HEK293 (cell line): ENCODE measurements around the gene ADAMTS4.

Source experiments
- IKZF3 ChIP-seq: fragments of 450-650 bp; IDR thresholded peaks from 2 replicates; pipeline ENCODE4 v1.5.0; 2018; ENCODE audit warnings: missing biosample characterization, mild to moderate bottlenecking, missing genetic modification characterization, moderate library complexity
- KLF1 ChIP-seq: fragments of 450-650 bp; formaldehyde crosslinking; IDR thresholded peaks from 2 replicates; pipeline ENCODE4 v1.5.1; 2016; ENCODE audit warnings: missing biosample characterization, missing genetic modification characterization
- KLF10 ChIP-seq: fragments of 450-650 bp; IDR thresholded peaks from 2 replicates; pipeline ENCODE4 v1.5.1; 2018; ENCODE audit warnings: missing biosample characterization, mild to moderate bottlenecking, missing genetic modification characterization
- MYNN ChIP-seq: fragments of 450-650 bp; formaldehyde crosslinking; IDR thresholded peaks from 2 replicates; pipeline ENCODE4 v1.5.1; 2016; ENCODE audit warnings: missing biosample characterization, missing genetic modification characterization, borderline replicate concordance
- PRDM1 ChIP-seq: fragments of 450-650 bp; formaldehyde crosslinking; IDR thresholded peaks from 2 replicates; pipeline ENCODE4; 2016; ENCODE audit warnings: missing biosample characterization, missing genetic modification characterization
- SCRT1 ChIP-seq: fragments of 450-650 bp; formaldehyde crosslinking; IDR thresholded peaks from 2 replicates; pipeline ENCODE4 v1.5.1; 2016; ENCODE audit warnings: missing biosample characterization, missing genetic modification characterization, borderline replicate concordance
- WT1 ChIP-seq: fragments of 450-650 bp; formaldehyde crosslinking; IDR thresholded peaks from 2 replicates; pipeline ENCODE4 v1.5.1; 2016; ENCODE audit warnings: missing biosample characterization, missing genetic modification characterization
- ZBTB10 ChIP-seq: fragments of 450-650 bp; formaldehyde crosslinking; IDR thresholded peaks from 2 replicates; pipeline ENCODE4 v1.5.1; 2016; ENCODE audit warnings: missing biosample characterization, missing genetic modification characterization
- ZBTB48 ChIP-seq: fragments of 450-650 bp; formaldehyde crosslinking; IDR thresholded peaks from 2 replicates; pipeline ENCODE4 v1.5.1; 2016; ENCODE audit warnings: missing biosample characterization, missing genetic modification characterization
- ZFP37 ChIP-seq: fragments of 450-650 bp; formaldehyde crosslinking; IDR thresholded peaks from 2 replicates; pipeline ENCODE4 v1.5.1; 2016; ENCODE audit warnings: missing biosample characterization, missing genetic modification characterization
- ZNF132 ChIP-seq: fragments of 450-650 bp; formaldehyde crosslinking; IDR thresholded peaks from 2 replicates; pipeline ENCODE4 v1.5.1; 2017; ENCODE audit warnings: missing biosample characterization, missing genetic modification characterization, borderline replicate concordance
- ZNF19 ChIP-seq: fragments of 450-650 bp; formaldehyde crosslinking; IDR thresholded peaks from 2 replicates; pipeline ENCODE4; 2016; ENCODE audit warnings: missing biosample characterization, missing genetic modification characterization, low read depth
- ZNF202 ChIP-seq: fragments of 450-650 bp; formaldehyde crosslinking; IDR thresholded peaks from 2 replicates; pipeline ENCODE4 v1.5.1; 2016; ENCODE audit warnings: missing biosample characterization, missing genetic modification characterization, borderline replicate concordance
- ZNF239 ChIP-seq: fragments of 450-650 bp; formaldehyde crosslinking; IDR thresholded peaks from 2 replicates; pipeline ENCODE4 v1.5.1; 2016; ENCODE audit warnings: missing biosample characterization, missing genetic modification characterization
- ZNF274 ChIP-seq, 2 experiments: fragments of 200-500 bp in 1 of 2; fragments of 450-650 bp in 1 of 2; sonication (Bioruptor generic) in 1 of 2; formaldehyde crosslinking in 1 of 2; IDR thresholded peaks; 2 replicates each; pipeline versions ENCODE4 v1.5.1 to v1.6.1; 2014 to 2016; ENCODE audit warnings: borderline replicate concordance in 1 of 2, inconsistent platforms in 1 of 2, low read length in 1 of 2, missing biosample characterization in 1 of 2, missing genetic modification characterization in 1 of 2
- ZNF302 ChIP-seq: fragments of 450-650 bp; formaldehyde crosslinking; IDR thresholded peaks from 2 replicates; pipeline ENCODE4 v1.5.1; 2016; ENCODE audit warnings: missing biosample characterization, missing genetic modification characterization, low read depth
- ZNF335 ChIP-seq: fragments of 450-650 bp; formaldehyde crosslinking; conservative IDR thresholded peaks from 2 replicates; pipeline ENCODE4 v1.5.1; 2016; ENCODE audit warnings: missing biosample characterization, missing genetic modification characterization
- ZNF560 ChIP-seq: fragments of 450-650 bp; formaldehyde crosslinking; IDR thresholded peaks from 2 replicates; pipeline ENCODE4 v1.5.1; 2017; ENCODE audit warnings: missing biosample characterization, missing genetic modification characterization, borderline replicate concordance
- ZNF600 ChIP-seq: fragments of 450-650 bp; formaldehyde crosslinking; IDR thresholded peaks from 2 replicates; pipeline ENCODE4 v1.5.1; 2016; ENCODE audit warnings: missing biosample characterization, missing genetic modification characterization
- ZNF654 ChIP-seq: fragments of 450-650 bp; formaldehyde crosslinking; IDR thresholded peaks from 2 replicates; pipeline ENCODE4 v1.5.1; 2016; ENCODE audit warnings: low read depth, missing biosample characterization, missing genetic modification characterization
- ZNF747 ChIP-seq: fragments of 450-650 bp; formaldehyde crosslinking; IDR thresholded peaks from 2 replicates; pipeline ENCODE4 v1.5.1; 2016; ENCODE audit warnings: missing biosample characterization, missing genetic modification characterization
- ZNF792 ChIP-seq: fragments of 450-650 bp; formaldehyde crosslinking; IDR thresholded peaks from 2 replicates; pipeline ENCODE4 v1.5.1; 2016; ENCODE audit warnings: missing biosample characterization, missing genetic modification characterization
- ZSCAN23 ChIP-seq: fragments of 450-650 bp; formaldehyde crosslinking; IDR thresholded peaks from 2 replicates; pipeline ENCODE4 v1.5.1; 2016; ENCODE audit warnings: missing biosample characterization, missing genetic modification characterization
- TF ChIP-seq, protein P1 (sequence below): fragments of 450-650 bp; formaldehyde crosslinking; optimal IDR thresholded peaks from 2 replicates; pipeline ENCODE3; 2016; ENCODE audit warnings: missing biosample characterization, mild to moderate bottlenecking, missing genetic modification characterization
- TF ChIP-seq, protein P2 (sequence below): fragments of 450-650 bp; formaldehyde crosslinking; IDR thresholded peaks from 2 replicates; pipeline ENCODE4 v1.5.1; 2017; ENCODE audit warnings: missing biosample characterization, missing genetic modification characterization
- TF ChIP-seq, protein P3 (sequence below): fragments of 450-650 bp; formaldehyde crosslinking; IDR thresholded peaks from 2 replicates; pipeline ENCODE4 v1.5.1; 2017; ENCODE audit warnings: missing biosample characterization, mild to moderate bottlenecking, missing genetic modification characterization, moderate library complexity
- TF ChIP-seq, protein P4 (sequence below): fragments of 450-650 bp; formaldehyde crosslinking; IDR thresholded peaks from 2 replicates; pipeline ENCODE4; 2016; ENCODE audit warnings: missing biosample characterization, missing genetic modification characterization
- TF ChIP-seq, protein P5 (sequence below): fragments of 450-650 bp; formaldehyde crosslinking; IDR thresholded peaks from 2 replicates; pipeline ENCODE4 v1.5.0; 2017; ENCODE audit warnings: missing biosample characterization, missing genetic modification characterization, borderline replicate concordance

The ADAMTS4 gene

GRCh38 chr1:161165742-161166668 lies 32.8 kb downstream of the ADAMTS4 start, which contains the start of gene PPOX (continued):
- TF ChIP-seq ZBTB10 (tag by site-specific recombination) (peak; percentile 74; the same call in 1 of the 2 replicates), ZNF654 (no peak), ZNF747 (tag by site-specific recombination) (no peak), ZNF792 (tag by site-specific recombination) (no peak), ZSCAN23 (0 out of 2 replicates have a peak, but pooled peaks have one; percentile 16), KLF10 (peak; percentile 75; the same call in 1 of the 2 replicates), IKZF3 (no peak), MYNN (tag by site-specific recombination) (no peak), ZFP37 (no peak; the same call in 1 of the 2 replicates), ZNF132 (tag by site-specific recombination) (no peak), ZNF600 (tag by site-specific recombination) (peak; percentile 94), ZNF274 (IDR thresholded peaks at IDR 0.05; ENCODE audit: low read length) (no peak), ZNF274 (tag by site-specific recombination; IDR thresholded peaks at IDR 0.05; ENCODE audit: borderline replicate concordance) (no peak), ZNF19 (no peak), ZNF560 (tag by site-specific recombination) (no peak), ZNF335 (peak; percentile 94), ZBTB48 (tag by site-specific recombination) (peak; percentile 44), ZNF239 (tag by site-specific recombination) (no peak), WT1 (peak; percentile 65), PRDM1 (tag by site-specific recombination) (no peak), KLF1 (tag by site-specific recombination) (peak; percentile 65), ZNF302 (tag by site-specific recombination) (no peak), ZNF202 (no peak), SCRT1 (tag by site-specific recombination) (peak; percentile 90)
- TF ChIP-seq, protein P1, sequence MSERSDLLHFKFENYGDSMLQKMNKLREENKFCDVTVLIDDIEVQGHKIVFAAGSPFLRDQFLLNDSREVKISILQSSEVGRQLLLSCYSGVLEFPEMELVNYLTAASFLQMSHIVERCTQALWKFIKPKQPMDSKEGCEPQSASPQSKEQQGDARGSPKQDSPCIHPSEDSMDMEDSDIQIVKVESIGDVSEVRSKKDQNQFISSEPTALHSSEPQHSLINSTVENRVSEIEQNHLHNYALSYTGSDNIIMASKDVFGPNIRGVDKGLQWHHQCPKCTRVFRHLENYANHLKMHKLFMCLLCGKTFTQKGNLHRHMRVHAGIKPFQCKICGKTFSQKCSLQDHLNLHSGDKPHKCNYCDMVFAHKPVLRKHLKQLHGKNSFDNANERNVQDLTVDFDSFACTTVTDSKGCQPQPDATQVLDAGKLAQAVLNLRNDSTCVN (tag by site-specific recombination) = peak; percentile 72
- TF ChIP-seq, protein P2, sequence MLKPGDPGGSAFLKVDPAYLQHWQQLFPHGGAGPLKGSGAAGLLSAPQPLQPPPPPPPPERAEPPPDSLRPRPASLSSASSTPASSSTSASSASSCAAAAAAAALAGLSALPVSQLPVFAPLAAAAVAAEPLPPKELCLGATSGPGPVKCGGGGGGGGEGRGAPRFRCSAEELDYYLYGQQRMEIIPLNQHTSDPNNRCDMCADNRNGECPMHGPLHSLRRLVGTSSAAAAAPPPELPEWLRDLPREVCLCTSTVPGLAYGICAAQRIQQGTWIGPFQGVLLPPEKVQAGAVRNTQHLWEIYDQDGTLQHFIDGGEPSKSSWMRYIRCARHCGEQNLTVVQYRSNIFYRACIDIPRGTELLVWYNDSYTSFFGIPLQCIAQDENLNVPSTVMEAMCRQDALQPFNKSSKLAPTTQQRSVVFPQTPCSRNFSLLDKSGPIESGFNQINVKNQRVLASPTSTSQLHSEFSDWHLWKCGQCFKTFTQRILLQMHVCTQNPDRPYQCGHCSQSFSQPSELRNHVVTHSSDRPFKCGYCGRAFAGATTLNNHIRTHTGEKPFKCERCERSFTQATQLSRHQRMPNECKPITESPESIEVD = no peak
- TF ChIP-seq, protein P3, sequence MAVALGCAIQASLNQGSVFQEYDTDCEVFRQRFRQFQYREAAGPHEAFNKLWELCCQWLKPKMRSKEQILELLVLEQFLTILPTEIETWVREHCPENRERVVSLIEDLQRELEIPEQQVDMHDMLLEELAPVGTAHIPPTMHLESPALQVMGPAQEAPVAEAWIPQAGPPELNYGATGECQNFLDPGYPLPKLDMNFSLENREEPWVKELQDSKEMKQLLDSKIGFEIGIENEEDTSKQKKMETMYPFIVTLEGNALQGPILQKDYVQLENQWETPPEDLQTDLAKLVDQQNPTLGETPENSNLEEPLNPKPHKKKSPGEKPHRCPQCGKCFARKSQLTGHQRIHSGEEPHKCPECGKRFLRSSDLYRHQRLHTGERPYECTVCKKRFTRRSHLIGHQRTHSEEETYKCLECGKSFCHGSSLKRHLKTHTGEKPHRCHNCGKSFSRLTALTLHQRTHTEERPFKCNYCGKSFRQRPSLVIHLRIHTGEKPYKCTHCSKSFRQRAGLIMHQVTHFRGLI = no peak
- TF ChIP-seq, protein P4, sequence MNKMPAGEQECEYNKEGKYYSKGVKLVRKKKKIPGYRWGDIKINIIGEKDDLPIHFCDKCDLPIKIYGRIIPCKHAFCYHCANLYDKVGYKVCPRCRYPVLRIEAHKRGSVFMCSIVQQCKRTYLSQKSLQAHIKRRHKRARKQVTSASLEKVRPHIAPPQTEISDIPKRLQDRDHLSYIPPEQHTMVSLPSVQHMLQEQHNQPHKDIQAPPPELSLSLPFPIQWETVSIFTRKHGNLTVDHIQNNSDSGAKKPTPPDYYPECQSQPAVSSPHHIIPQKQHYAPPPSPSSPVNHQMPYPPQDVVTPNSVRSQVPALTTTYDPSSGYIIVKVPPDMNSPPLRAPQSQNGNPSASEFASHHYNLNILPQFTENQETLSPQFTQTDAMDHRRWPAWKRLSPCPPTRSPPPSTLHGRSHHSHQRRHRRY = no peak
- TF ChIP-seq, protein P5, sequence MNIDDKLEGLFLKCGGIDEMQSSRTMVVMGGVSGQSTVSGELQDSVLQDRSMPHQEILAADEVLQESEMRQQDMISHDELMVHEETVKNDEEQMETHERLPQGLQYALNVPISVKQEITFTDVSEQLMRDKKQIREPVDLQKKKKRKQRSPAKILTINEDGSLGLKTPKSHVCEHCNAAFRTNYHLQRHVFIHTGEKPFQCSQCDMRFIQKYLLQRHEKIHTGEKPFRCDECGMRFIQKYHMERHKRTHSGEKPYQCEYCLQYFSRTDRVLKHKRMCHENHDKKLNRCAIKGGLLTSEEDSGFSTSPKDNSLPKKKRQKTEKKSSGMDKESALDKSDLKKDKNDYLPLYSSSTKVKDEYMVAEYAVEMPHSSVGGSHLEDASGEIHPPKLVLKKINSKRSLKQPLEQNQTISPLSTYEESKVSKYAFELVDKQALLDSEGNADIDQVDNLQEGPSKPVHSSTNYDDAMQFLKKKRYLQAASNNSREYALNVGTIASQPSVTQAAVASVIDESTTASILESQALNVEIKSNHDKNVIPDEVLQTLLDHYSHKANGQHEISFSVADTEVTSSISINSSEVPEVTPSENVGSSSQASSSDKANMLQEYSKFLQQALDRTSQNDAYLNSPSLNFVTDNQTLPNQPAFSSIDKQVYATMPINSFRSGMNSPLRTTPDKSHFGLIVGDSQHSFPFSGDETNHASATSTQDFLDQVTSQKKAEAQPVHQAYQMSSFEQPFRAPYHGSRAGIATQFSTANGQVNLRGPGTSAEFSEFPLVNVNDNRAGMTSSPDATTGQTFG = no peak
